Stimulated activated CD4-positive, alpha-beta T cell treated with anti-CD3 and anti-CD28 coated beads, Interleukin-12 subunit alpha, Interleukin-12 subunit beta, amount 100 ng/mL, for 4 hours (primary cell): ENCODE data around the gene MISP3.

Experiments used
- DNase-seq: peaks from one replicate; pipeline ENCODE4 v3.0.0-alpha.2; 2020

Gene MISP3

GRCh38 chr19:14106840-14107239 is 34.3 kb downstream of the MISP3 start:
- DNase-seq, result no peak

- no peak for DNase-seq
These were observed 35.2 kb downstream of the MISP3 start for GRCh38 chr19:14107581-14108461.

DNA sequence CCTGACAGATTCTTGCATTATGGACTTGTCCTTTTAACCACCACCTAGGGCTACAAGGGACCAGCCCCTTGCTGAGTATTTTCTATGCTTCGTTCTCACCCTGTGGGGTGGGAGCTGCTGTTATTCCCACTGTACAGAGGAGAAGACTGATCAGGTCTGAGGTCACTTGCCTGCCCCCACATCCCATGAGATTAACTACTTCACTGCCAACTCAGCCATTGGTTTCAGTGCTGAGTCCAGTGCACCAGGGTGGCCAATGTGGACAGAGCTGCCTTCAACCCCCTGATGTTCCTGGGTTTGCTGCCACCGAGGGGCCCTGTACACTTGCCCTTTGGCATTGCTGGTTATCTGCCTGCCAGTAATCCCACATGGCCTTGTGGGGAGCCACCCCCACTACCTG is 38.1 kb downstream of the MISP3 start:
- DNase-seq, result no peak

GRCh38 chr19:14111486-14111885 is 38.9 kb downstream of the MISP3 start:
- DNase-seq, result no peak

GRCh38 chr19:14112051-14112808 is 39.6 kb downstream of the MISP3 start:
- no peak for DNase-seq

- no peak for DNase-seq
These were observed 40.3 kb downstream of the MISP3 start for GRCh38 chr19:14112809-14113385.

DNA sequence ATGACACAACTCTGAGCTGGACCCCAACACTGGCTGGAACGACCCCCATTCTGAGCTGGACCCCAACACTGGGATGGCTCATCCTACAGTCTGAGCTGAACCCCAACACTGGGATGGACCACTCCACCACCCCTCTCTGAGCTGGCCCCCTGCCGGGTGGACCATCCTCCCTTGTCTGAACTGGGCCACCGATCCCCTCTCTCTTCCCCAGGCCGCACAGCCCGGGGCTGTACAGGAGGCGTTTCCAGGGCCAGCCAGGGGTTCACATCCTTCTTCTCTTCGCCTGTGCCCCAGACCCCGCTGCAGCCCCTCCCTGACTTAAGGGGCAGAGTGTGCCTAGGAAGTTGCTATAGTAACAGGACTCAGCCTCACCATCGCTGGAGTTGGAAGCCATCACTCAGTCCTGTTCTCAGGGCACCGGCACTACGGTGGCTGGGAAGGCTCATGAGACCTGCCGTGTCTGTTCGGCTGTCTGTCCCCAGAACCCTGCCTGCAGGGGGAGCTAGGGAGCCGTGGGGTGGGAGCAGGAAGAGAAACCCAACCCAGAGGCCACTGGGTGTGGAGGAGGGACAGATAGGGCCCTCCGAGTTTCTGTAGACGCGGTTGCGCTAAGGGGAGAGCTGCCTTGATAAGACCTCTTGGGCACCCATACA is 41.3 kb downstream of the MISP3 start:
- DNase-seq, result peak; percentile 51

DNA sequence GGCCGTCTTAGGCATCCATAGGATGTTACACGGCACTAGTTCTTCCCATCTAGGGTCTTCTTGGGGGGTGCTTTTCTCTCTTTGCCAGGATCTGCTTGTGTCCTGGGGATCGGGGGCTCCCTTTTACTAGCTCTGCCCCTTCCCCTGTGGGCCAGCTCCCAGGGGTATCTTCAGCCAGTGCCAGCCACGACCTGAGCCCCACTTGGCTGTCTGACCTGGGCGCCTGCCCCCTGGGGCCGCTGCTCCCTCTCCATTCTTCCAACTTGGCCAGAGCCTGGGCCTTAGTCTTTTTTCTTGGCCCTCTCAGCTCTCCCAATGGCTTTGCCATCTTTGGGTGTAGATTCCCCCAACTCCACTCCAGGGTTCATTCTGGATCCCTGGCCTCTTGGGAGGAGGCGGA is 41.9 kb downstream of the MISP3 start:
- DNase-seq, result no peak

- peak; percentile 54 for DNase-seq
These were observed 42.3 kb downstream of the MISP3 start for GRCh38 chr19:14114854-14115253.

DNA sequence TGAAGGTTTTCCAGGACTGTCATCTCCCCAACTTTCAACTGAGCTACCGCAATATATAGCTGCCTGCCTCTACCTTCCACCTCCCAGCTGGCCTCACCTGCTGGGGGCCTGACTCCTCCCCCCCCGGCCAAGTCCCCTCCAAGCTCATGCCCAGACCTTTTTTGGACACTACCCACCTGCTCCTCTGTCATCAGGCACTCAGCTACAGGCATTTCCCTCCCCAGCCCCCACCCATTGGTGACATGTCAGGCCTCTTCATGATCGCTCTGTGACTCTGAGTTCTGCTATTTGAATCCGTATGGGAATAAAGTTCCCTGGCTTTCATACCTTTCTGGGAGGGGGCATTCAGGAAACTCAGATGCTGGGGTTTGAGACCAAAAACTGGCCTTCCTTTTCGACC is 43.2 kb downstream of the MISP3 start:
- no peak for DNase-seq

DNA sequence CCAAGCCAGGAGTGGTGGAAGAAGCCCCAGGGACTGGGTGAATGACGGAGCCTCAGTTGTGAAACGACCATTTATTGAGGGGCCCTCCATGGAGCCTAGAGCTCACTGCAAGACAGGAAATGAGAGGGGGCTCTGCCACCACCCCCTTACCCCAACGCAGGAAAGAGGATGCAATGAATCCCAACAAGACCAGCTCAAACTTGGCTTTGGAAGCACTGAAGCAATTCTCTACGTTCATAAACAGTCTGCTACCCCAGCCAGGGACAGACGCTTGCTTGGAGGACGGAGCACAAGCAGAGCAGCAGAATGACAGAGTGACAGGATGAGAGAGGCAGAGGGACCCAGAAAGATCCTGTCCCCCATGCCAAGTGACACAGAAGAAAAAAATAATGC is 43.9 kb downstream of the MISP3 start:
- DNase-seq, result no peak

- no peak for DNase-seq
These were observed 44.5 kb downstream of the MISP3 start for GRCh38 chr19:14116918-14117578.

DNA sequence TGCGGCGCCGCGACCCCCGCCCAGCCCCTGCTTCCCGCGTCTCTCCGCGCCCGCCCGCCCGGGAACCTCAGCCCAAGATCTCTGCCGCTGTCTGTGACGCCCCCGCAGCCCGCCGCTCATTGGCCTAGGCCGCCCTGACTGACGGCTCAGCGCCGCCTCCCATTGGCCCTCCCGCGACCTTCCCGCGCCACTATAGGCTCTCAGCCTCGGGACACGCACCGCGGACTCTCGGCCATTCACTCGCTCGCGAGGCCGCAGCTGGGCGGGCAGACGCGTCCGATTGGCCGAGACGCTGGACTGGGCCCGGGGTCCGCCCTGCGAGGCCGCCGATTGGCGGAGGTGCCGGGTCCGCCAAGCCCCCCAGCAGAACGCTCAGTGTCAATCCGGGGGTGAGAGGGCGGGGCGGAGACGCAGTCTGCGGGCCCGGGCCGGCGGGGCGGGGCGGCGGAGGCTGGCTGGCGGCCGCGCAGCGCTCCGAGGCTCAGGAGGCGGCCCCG is 45.1 kb downstream of the MISP3 start, which contains the start of gene PRKACA:
Gene PRKACA (minus strand): TSS at position 95 of the 497 bp plus-strand sequence. CDS start 215 bp downstream, outside the sequence.
- peak; percentile 97 for DNase-seq

DNA sequence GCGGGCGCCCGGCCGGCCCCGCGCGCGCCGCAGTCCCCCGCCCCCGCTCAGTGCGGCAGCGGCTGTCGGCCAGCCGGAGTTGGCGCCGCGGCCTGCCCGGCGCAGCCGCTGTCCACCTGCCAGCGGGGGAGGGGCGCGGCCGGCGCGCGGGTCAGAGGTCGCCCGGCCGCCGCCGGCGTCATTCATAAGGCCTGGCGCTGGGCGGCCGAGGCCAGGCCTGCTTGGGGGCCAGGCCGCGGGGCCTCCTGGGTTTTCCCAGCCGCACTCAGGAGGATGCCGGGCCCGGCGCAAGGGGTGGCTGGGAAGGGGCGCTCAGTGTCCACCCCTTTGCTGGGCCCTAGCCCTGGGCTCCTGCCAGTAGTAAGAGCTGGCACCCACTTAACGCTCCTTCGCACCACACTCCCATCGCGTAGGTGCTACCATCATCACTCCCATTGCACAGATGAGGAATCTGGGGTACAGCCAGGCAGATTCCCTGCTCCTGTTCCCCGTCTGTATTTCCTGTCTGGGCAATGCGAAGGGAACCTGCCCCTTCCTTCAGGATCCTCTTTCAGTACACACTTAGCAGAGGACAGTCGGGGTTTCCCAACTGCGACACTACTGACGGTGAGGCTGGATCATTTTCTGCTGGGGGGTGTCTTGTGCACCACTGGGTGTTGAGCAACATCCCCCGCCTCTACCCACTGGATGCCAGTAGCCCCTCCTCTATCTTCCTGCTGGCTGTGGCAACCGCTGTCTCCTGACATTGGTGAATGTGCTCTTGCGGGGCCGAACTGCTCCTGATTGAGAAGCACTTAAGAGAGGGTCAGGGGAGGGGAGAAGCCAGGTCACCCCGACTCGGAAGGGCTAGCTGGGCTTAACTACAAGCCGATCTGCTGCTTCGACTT is 45.8 kb downstream of the MISP3 start:
- DNase-seq, result peak; percentile 15

DNA sequence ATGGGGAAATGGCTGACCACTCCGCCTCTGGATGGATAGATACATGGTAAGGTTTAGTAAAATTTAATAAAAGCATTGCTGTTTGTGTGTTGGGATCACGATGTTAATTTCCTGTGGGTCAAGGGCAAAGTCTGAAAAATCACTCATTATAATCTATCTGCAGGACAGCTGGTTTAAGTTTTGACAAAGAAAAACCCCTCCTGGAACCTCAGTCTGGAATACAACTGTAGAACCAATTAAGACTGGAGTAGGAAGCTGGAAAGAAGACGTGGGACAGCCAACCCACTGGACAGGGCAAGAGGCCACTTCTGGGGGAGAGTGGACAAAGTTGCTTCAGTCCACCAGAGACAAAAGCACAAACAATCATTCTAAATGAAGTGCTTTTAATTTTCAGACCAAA is 46.6 kb downstream of the MISP3 start:
- DNase-seq, result no peak

GRCh38 chr19:14119644-14120496 is 47.3 kb downstream of the MISP3 start:
- DNase-seq, result no peak

DNA sequence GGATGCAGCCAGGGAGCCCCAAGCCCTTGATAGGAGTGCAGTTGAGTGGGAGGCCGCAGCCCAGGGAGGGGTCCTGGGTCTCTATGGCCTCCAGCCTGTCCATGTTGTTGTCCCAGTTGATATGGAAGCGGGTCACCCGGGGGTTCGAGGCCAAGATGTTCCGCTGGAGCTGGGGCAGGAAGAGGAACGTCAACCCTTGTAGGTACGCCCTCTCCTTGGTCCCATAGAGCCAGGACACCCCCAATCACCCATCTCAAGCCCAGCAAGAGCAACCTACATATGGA is 47.9 kb downstream of the MISP3 start:
- no peak for DNase-seq

- DNase-seq, result no peak
These were observed 50.3 kb downstream of the MISP3 start for GRCh38 chr19:14122924-14123323.
